Measurements from ENCODE around the gene PLD3.
"Not testable (repeated sequence)": the region's sequence is repeated elsewhere in the genome, so short reads cannot be mapped to it uniquely, and the experiment has no call there.

PLD3 gene

DNA sequence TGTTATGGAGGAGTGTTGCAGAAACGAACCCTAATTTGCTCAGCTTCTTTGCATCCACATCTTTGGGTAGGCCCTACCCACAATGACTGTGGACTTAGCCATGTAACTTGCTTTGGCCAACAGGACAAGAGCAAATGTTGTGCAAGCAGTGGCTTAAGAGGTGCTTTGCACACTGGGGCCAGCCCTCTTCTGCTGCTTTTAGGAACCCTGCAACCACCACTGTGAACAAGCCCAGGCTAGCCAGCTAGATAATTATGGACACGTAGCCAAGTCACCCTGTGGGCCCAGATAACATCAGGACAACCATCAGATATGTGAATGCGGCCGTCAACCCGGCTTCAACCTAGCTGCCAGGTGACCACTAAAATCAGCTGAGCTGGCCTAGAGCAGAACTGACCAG, 17.4 kb upstream of the PLD3 start:
- Histone ChIP-seq H3K4me3 (ENCODE audit: low read length in 2 of 2) (no peak overlapping the region), H3K4me2 (ENCODE audit: insufficient read depth, low read length, poor library complexity, severe bottlenecking) (no peak overlapping the region), H4K91ac (ENCODE audit: low read depth, low read length, poor library complexity) (no peak overlapping the region), H2BK5ac (ENCODE audit: low read length) (no peak overlapping the region), H3K9me3 (replicated peaks in 1 of 2; ENCODE audit: control insufficient read depth in 2 of 2, insufficient read depth in 1 of 2, low read depth in 1 of 2, low read length in 2 of 2) (no peaks in the 10 kb centered on the region), H3K27ac (replicated peaks; ENCODE audit: low read length) (no peak overlapping the region), H2BK15ac (ENCODE audit: low read length) (no peak overlapping the region), H2BK12ac (ENCODE audit: low read length) (no peak overlapping the region), H3K4me1 (ENCODE audit: control insufficient read depth in 2 of 2, insufficient read depth in 1 of 2, low read depth in 1 of 2, low read length in 2 of 2) (no peaks in the 10 kb centered on the region), H3K4ac (ENCODE audit: low read length) (no peak overlapping the region), H2BK120ac (ENCODE audit: low read depth, low read length) (no peak overlapping the region), H3K18ac (ENCODE audit: low read length) (no peak overlapping the region), H3K36me3 (replicated peaks in 1 of 2; ENCODE audit: control insufficient read depth in 2 of 2, insufficient read depth in 2 of 2, low read length in 2 of 2) (peaks cover 38 to 84% of the 10 kb centered on the region in 2 donors), H3K27me3 (ENCODE audit: control insufficient read depth in 3 of 3, insufficient read depth in 3 of 3, low read depth in 1 of 3, low read length in 3 of 3) (no peaks in the 10 kb centered on the region), H2AK5ac (ENCODE audit: low read depth, low read length) (no peak overlapping the region), H3K14ac (ENCODE audit: low read length) (no peak overlapping the region), H2AFZ (ENCODE audit: low read length) (no peak overlapping the region), H3K23ac (ENCODE audit: low read depth, low read length, poor library complexity) (no peak overlapping the region), H4K8ac (ENCODE audit: low read depth, low read length) (no peak overlapping the region), H3K79me1 (ENCODE audit: low read depth, low read length) (no peaks in the 10 kb centered on the region), H3K9ac (ENCODE audit: low read depth, low read length, poor library complexity) (no peak overlapping the region)
- WGBS, 2 donors (ENCODE audit: extremely low coverage in 2 of 2, insufficient read length in 2 of 2, insufficient replicate concordance in 1 of 2): no CpG with 5 or more reads among the region's 5 CpGs
- no peak for DNase-seq (ENCODE audit: low spot score)

DNA sequence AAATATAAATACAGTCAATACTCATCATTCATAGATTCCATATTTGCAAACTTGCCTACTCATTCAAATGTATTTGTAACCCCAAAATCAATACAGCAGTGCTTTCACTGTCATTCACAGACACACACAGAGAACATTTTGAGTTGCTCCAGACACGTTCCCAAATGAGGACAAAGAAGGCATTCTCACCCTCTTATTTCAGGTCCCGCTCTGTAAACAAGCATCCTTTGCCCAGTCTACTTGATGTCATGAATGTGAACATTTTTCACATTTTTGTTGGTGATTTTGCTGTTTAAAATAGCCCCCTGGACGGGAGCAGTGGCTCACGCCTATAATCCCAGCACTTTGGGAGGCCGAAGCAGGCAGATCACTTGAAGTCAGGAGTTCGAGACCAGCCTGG, 15.8 kb upstream of the PLD3 start:
- DNase-seq (ENCODE audit: low spot score): no peak
- WGBS, 2 donors (ENCODE audit: extremely low coverage in 2 of 2, insufficient read length in 2 of 2, insufficient replicate concordance in 1 of 2): no CpG with 5 or more reads among the region's 6 CpGs
- Histone ChIP-seq H3K4ac (ENCODE audit: low read length) (no peak overlapping the region), H3K36me3 (replicated peaks in 1 of 2; ENCODE audit: control insufficient read depth in 2 of 2, insufficient read depth in 2 of 2, low read length in 2 of 2) (peaks cover 27 to 76% of the 10 kb centered on the region in 2 donors), H4K8ac (ENCODE audit: low read depth, low read length) (no peak overlapping the region), H3K14ac (ENCODE audit: low read length) (no peak overlapping the region), H3K23ac (ENCODE audit: low read depth, low read length, poor library complexity) (no peak overlapping the region), H2BK120ac (ENCODE audit: low read depth, low read length) (no peak overlapping the region), H3K9ac (ENCODE audit: low read depth, low read length, poor library complexity) (no peak overlapping the region), H3K79me1 (ENCODE audit: low read depth, low read length) (peaks cover 2% of the 10 kb centered on the region), H3K9me3 (replicated peaks in 1 of 2; ENCODE audit: control insufficient read depth in 2 of 2, insufficient read depth in 1 of 2, low read depth in 1 of 2, low read length in 2 of 2) (no peaks in the 10 kb centered on the region), H3K27me3 (ENCODE audit: control insufficient read depth in 3 of 3, insufficient read depth in 3 of 3, low read depth in 1 of 3, low read length in 3 of 3) (peaks cover 0 to 2% (median 0%) of the 10 kb centered on the region in 3 experiments), H3K27ac (replicated peaks; ENCODE audit: low read length) (no peak overlapping the region), H4K91ac (ENCODE audit: low read depth, low read length, poor library complexity) (no peak overlapping the region), H3K4me3 (ENCODE audit: low read length in 2 of 2) (no peak overlapping the region), H2BK15ac (ENCODE audit: low read length) (no peak overlapping the region), H3K18ac (ENCODE audit: low read length) (no peak overlapping the region), H3K4me2 (ENCODE audit: insufficient read depth, low read length, poor library complexity, severe bottlenecking) (no peak overlapping the region), H2BK5ac (ENCODE audit: low read length) (no peak overlapping the region), H2BK12ac (ENCODE audit: low read length) (no peak overlapping the region), H3K4me1 (ENCODE audit: control insufficient read depth in 2 of 2, insufficient read depth in 1 of 2, low read depth in 1 of 2, low read length in 2 of 2) (no peaks in the 10 kb centered on the region), H2AFZ (ENCODE audit: low read length) (no peak overlapping the region), H2AK5ac (ENCODE audit: low read depth, low read length) (no peak overlapping the region)

GRCh38 chr19:40333083-40333482, 15.4 kb upstream of the PLD3 start:
- WGBS, 2 donors (ENCODE audit: extremely low coverage in 2 of 2, insufficient read length in 2 of 2, insufficient replicate concordance in 1 of 2): no CpG with 5 or more reads among the region's 6 CpGs
- H3K79me1 ChIP-seq (ENCODE audit: low read depth, low read length): not testable (repeated sequence)

GRCh38 chr19:40335101-40335500, 13.4 kb upstream of the PLD3 start:
- H2AK5ac ChIP-seq (ENCODE audit: low read depth, low read length): no peak overlapping the region
- no peak overlapping the region for H4K8ac ChIP-seq (ENCODE audit: low read depth, low read length)
- H3K14ac ChIP-seq (ENCODE audit: low read length): no peak overlapping the region
- H3K9ac ChIP-seq (ENCODE audit: low read depth, low read length, poor library complexity): no peak overlapping the region
- no peak overlapping the region for H2BK120ac ChIP-seq (ENCODE audit: low read depth, low read length)
- no peaks in the 10 kb centered on the region for H3K4me1 ChIP-seq (ENCODE audit: control insufficient read depth in 2 of 2, insufficient read depth in 1 of 2, low read depth in 1 of 2, low read length in 2 of 2)
- no peak overlapping the region for H3K4ac ChIP-seq (ENCODE audit: low read length)
- no peak overlapping the region for H2BK12ac ChIP-seq (ENCODE audit: low read length)
- no peak for DNase-seq (ENCODE audit: low spot score)
- no peak overlapping the region for H3K27ac ChIP-seq (replicated peaks; ENCODE audit: low read length)
- no peak overlapping the region for H3K18ac ChIP-seq (ENCODE audit: low read length)
- H3K27me3 ChIP-seq (ENCODE audit: control insufficient read depth in 3 of 3, insufficient read depth in 3 of 3, low read depth in 1 of 3, low read length in 3 of 3): peaks cover 0 to 2% (median 0%) of the 10 kb centered on the region in 3 experiments
- H3K4me3 ChIP-seq (ENCODE audit: low read length in 2 of 2): no peak overlapping the region
- no peaks in the 10 kb centered on the region for H3K9me3 ChIP-seq (replicated peaks in 1 of 2; ENCODE audit: control insufficient read depth in 2 of 2, insufficient read depth in 1 of 2, low read depth in 1 of 2, low read length in 2 of 2)
- H3K79me1 ChIP-seq (ENCODE audit: low read depth, low read length): peaks cover 3% of the 10 kb centered on the region
- H2AFZ ChIP-seq (ENCODE audit: low read length): no peak overlapping the region
- H4K91ac ChIP-seq (ENCODE audit: low read depth, low read length, poor library complexity): no peak overlapping the region
- no peak overlapping the region for H3K23ac ChIP-seq (ENCODE audit: low read depth, low read length, poor library complexity)
- no peak overlapping the region for H2BK15ac ChIP-seq (ENCODE audit: low read length)
- H3K36me3 ChIP-seq (replicated peaks in 1 of 2; ENCODE audit: control insufficient read depth in 2 of 2, insufficient read depth in 2 of 2, low read length in 2 of 2): peaks cover 17 to 63% of the 10 kb centered on the region in 2 donors
- no peak overlapping the region for H2BK5ac ChIP-seq (ENCODE audit: low read length)
- no peak overlapping the region for H3K4me2 ChIP-seq (ENCODE audit: insufficient read depth, low read length, poor library complexity, severe bottlenecking)

More at GRCh38 chr19:40333083-40333482, 15.4 kb upstream of the PLD3 start:
- H4K8ac ChIP-seq (ENCODE audit: low read depth, low read length); DNase-seq (ENCODE audit: low spot score); H3K4me2 ChIP-seq (ENCODE audit: insufficient read depth, low read length, poor library complexity, severe bottlenecking); H2BK15ac ChIP-seq (ENCODE audit: low read length); H2BK12ac ChIP-seq (ENCODE audit: low read length); H3K4me3 ChIP-seq (ENCODE audit: low read length in 2 of 2); H2AFZ ChIP-seq (ENCODE audit: low read length); H2BK120ac ChIP-seq (ENCODE audit: low read depth, low read length); H2AK5ac ChIP-seq (ENCODE audit: low read depth, low read length); H3K18ac ChIP-seq (ENCODE audit: low read length); H3K27ac ChIP-seq (replicated peaks; ENCODE audit: low read length); H3K14ac ChIP-seq (ENCODE audit: low read length); H3K27me3 ChIP-seq (ENCODE audit: control insufficient read depth in 3 of 3, insufficient read depth in 3 of 3, low read depth in 1 of 3, low read length in 3 of 3); H3K9me3 ChIP-seq (replicated peaks in 1 of 2; ENCODE audit: control insufficient read depth in 2 of 2, insufficient read depth in 1 of 2, low read depth in 1 of 2, low read length in 2 of 2); H3K4ac ChIP-seq (ENCODE audit: low read length); H3K9ac ChIP-seq (ENCODE audit: low read depth, low read length, poor library complexity); H3K4me1 ChIP-seq (ENCODE audit: control insufficient read depth in 2 of 2, insufficient read depth in 1 of 2, low read depth in 1 of 2, low read length in 2 of 2); H3K23ac ChIP-seq (ENCODE audit: low read depth, low read length, poor library complexity); H4K91ac ChIP-seq (ENCODE audit: low read depth, low read length, poor library complexity); H2BK5ac ChIP-seq (ENCODE audit: low read length): not testable (repeated sequence)
- peaks cover 24 to 72% of the 10 kb centered on the region in 2 donors for H3K36me3 ChIP-seq (replicated peaks in 1 of 2; ENCODE audit: control insufficient read depth in 2 of 2, insufficient read depth in 2 of 2, low read length in 2 of 2)
